Mucosa of descending colon (tissue), 3 donors: ENCODE measurements around the gene RASGRP3. TPM values are rescaled to one million over a fixed set of nuclear protein-coding genes. Genes with fewer than 3 reads are reported as not detected.
A peak's percentile ranks its signal among the peaks of the same experiment; 100 is the strongest.

Experiments used
- ATAC-seq: fragments of 200-7000 bp; cut with Tn5 transposase; one replicate; pipeline ENCODE4 v1.9.1; 2020; ENCODE audit warnings: mild to moderate bottlenecking, moderate library complexity
- DNase-seq, 3 donors: peaks; one replicate each; pipeline ENCODE4 v3.0.0-alpha.2; 2020
- H3K36me3 ChIP-seq: fragments of 200-600 bp; one replicate; pipeline ENCODE4 v1.8.0; 2021; ENCODE audit warnings: low read depth, mild to moderate bottlenecking
- H3K4me1 ChIP-seq: fragments of 200-600 bp; one replicate; pipeline ENCODE4 v1.8.0; 2021; ENCODE audit warnings: low read depth, mild to moderate bottlenecking
- H3K4me3 ChIP-seq: fragments of 200-600 bp; one replicate; pipeline ENCODE4 v1.8.0; 2021; ENCODE audit warnings: mild to moderate bottlenecking
- H3K9me3 ChIP-seq: fragments of 200-600 bp; one replicate; pipeline ENCODE4 v1.8.0; 2021; ENCODE audit warnings: mild to moderate bottlenecking
- CTCF ChIP-seq: fragments of 200-600 bp; IDR thresholded peaks from one replicate; pipeline ENCODE4 v1.8.0; 2022; ENCODE audit warnings: antibody characterized with exemption, mild to moderate bottlenecking
- intact Hi-C, 2 donors: fragments of 100-400 bp; cut with DNase I in 1 of 2; cut with micrococcal nuclease in 1 of 2; formaldehyde crosslinking; loops; one replicate each; pipeline versions ENCODE4 v1.11.0 to v1.11.1; 2022; cut with DNase I, micrococcal nuclease
- total RNA-seq, 3 donors: library from RNA; stranded (reverse); fragmentation: NEBNext Ultra II Directional in 2 of 3; extraction: Animal tissue kit (Norgen Biotek cat#: 25700) in 2 of 3; gene quantifications; one replicate each; pipeline versions ENCODE4 v1.2.1 to v1.2.4, GENCODE V29; 2021 to 2023
- donor health status: DM: no; HTN: no; CAD: no; lungs with moderate emphysema.
- donor health status: DM: no; HTN: no; CAD: no.
- donor health status: DM: no; HTN: yes; CAD: no.

The RASGRP3 gene
- total RNA-seq, 3 donors from 2014 or later, result 3.8 to 6.1 (median 5.4) TPM

GRCh38 chr2:33476793-33477190, 343 bp downstream of the RASGRP3 start:
- no peak for TF ChIP-seq CTCF
- Histone ChIP-seq H3K9me3 (no peaks in the 10 kb centered on the region), H3K4me3 (no peak overlapping the region), H3K36me3 (no peaks in the 10 kb centered on the region), H3K4me1 (peaks cover 3% of the 10 kb centered on the region)
- intact Hi-C loops, result no loop called here
- ATAC-seq (no peak), DNase-seq (no peak)

- ATAC-seq, result peak; percentile 19
- TF ChIP-seq CTCF, result no peak
- intact Hi-C loops, result no loop called here
- peak in 1 of 3 donors; percentile 43 for DNase-seq
- Histone ChIP-seq H3K36me3 (no peaks in the 10 kb centered on the region), H3K4me1 (peaks cover 3% of the 10 kb centered on the region), H3K9me3 (no peaks in the 10 kb centered on the region), H3K4me3 (no peak overlapping the region)
Measured at GRCh38 chr2:33477473-33478468, 1.3 kb downstream of the RASGRP3 start.

- peak in 1 of 3 donors; percentile 12 for DNase-seq
- no peak overlapping the region for H3K4me3 ChIP-seq
- peaks cover 3% of the 10 kb centered on the region for H3K4me1 ChIP-seq
- intact Hi-C loops, result no loop called here
- no peak for TF ChIP-seq CTCF
- H3K9me3 ChIP-seq, result no peaks in the 10 kb centered on the region
- ATAC-seq, result no peak
- H3K36me3 ChIP-seq, result no peaks in the 10 kb centered on the region
Measured at GRCh38 chr2:33478968-33479731, 2.7 kb downstream of the RASGRP3 start.

GRCh38 chr2:33482518-33482917, 6.1 kb downstream of the RASGRP3 start:
- TF ChIP-seq CTCF, result no peak
- peaks cover 4% of the 10 kb centered on the region for H3K9me3 ChIP-seq
- no peak for DNase-seq

GRCh38 chr2:33484042-33484621, 7.7 kb downstream of the RASGRP3 start:
- no peak overlapping the region for H3K4me3 ChIP-seq
- DNase-seq, result no peak
- no peak for ATAC-seq
- intact Hi-C loops, result no loop called here
- H3K4me1 ChIP-seq, result no peaks in the 10 kb centered on the region
- no peak for TF ChIP-seq CTCF
- H3K36me3 ChIP-seq, result no peaks in the 10 kb centered on the region
- H3K9me3 ChIP-seq, result peaks cover 4% of the 10 kb centered on the region

More at GRCh38 chr2:33482518-33482917, 6.1 kb downstream of the RASGRP3 start:
- no peaks in the 10 kb centered on the region for H3K4me1 ChIP-seq
- intact Hi-C loops, result no loop called here
- no peak for ATAC-seq
- H3K36me3 ChIP-seq, result no peaks in the 10 kb centered on the region
- H3K4me3 ChIP-seq, result no peak overlapping the region
